Measurements from ENCODE around the gene CAMTA1. TPM values are rescaled to one million over a fixed set of nuclear protein-coding genes. Genes with fewer than 3 reads are reported as not detected.

CAMTA1 gene
- total RNA-seq, 1 donor from 2014 or later = 47.9 TPM

GRCh38 chr1:7671146-7671465 lies 885.9 kb downstream of the CAMTA1 start:
- Histone ChIP-seq H3K27ac (no peak overlapping the region), H3K27me3 (ENCODE audit: low read depth) (peaks cover 6% of the 10 kb centered on the region), H3K4me3 (no peak overlapping the region), H3K36me3 (no peaks in the 10 kb centered on the region), H3K9me3 (no peaks in the 10 kb centered on the region), H3K4me1 (peaks cover 7% of the 10 kb centered on the region)
- intact Hi-C loops (cut with DNase I) = no loop called here
- DNase-seq (no peak), ATAC-seq (no peak)
- TF ChIP-seq, protein P1, sequence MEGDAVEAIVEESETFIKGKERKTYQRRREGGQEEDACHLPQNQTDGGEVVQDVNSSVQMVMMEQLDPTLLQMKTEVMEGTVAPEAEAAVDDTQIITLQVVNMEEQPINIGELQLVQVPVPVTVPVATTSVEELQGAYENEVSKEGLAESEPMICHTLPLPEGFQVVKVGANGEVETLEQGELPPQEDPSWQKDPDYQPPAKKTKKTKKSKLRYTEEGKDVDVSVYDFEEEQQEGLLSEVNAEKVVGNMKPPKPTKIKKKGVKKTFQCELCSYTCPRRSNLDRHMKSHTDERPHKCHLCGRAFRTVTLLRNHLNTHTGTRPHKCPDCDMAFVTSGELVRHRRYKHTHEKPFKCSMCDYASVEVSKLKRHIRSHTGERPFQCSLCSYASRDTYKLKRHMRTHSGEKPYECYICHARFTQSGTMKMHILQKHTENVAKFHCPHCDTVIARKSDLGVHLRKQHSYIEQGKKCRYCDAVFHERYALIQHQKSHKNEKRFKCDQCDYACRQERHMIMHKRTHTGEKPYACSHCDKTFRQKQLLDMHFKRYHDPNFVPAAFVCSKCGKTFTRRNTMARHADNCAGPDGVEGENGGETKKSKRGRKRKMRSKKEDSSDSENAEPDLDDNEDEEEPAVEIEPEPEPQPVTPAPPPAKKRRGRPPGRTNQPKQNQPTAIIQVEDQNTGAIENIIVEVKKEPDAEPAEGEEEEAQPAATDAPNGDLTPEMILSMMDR (IDR thresholded peaks at IDR 0.05) = no peak

GRCh38 chr1:7671676-7672075 lies 886.4 kb downstream of the CAMTA1 start:
- ATAC-seq (no peak), DNase-seq (no peak)
- Histone ChIP-seq H3K9me3 (no peaks in the 10 kb centered on the region), H3K36me3 (no peaks in the 10 kb centered on the region), H3K4me1 (peaks cover 7% of the 10 kb centered on the region), H3K4me3 (no peak overlapping the region), H3K27me3 (ENCODE audit: low read depth) (peaks cover 6% of the 10 kb centered on the region), H3K27ac (no peak overlapping the region)
- TF ChIP-seq, protein P1 (IDR thresholded peaks at IDR 0.05) = no peak
- intact Hi-C loops (cut with DNase I) = no loop called here

GRCh38 chr1:7672864-7673263 lies 887.6 kb downstream of the CAMTA1 start:
- ATAC-seq = no peak
- Histone ChIP-seq H3K27me3 (ENCODE audit: low read depth) (peaks cover 6% of the 10 kb centered on the region), H3K4me1 (peaks cover 7% of the 10 kb centered on the region), H3K9me3 (no peaks in the 10 kb centered on the region), H3K4me3 (no peak overlapping the region), H3K36me3 (no peaks in the 10 kb centered on the region), H3K27ac (no peak overlapping the region)
- intact Hi-C loops (cut with DNase I) = no loop called here
- no peak for DNase-seq
- TF ChIP-seq, protein P1 (IDR thresholded peaks at IDR 0.05) = no peak

DNA sequence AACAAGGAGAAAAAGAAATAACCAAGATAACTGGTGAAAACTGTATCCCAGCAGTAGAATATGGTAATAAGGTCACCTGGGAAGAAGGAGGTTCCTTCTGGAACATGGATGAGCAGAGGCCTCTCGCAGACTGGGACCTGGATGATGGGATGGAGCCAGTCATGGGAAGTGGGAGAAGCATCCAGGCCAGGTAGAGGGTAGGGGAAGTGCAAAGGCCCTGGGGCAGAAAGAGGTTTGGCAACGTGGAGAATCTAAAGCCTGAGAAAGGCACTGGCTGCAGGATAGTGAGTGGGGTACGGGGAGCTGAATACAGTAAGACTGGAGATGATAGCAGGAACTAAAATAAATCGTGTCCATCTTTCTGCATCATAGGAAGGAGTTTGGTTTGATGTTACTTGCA lies 889.7 kb downstream of the CAMTA1 start:
- ATAC-seq (no peak), DNase-seq (no peak)
- Histone ChIP-seq H3K4me3 (no peak overlapping the region), H3K36me3 (no peaks in the 10 kb centered on the region), H3K9me3 (no peaks in the 10 kb centered on the region), H3K27ac (no peak overlapping the region), H3K27me3 (ENCODE audit: low read depth) (peaks cover 3% of the 10 kb centered on the region), H3K4me1 (peaks cover 6% of the 10 kb centered on the region)
- intact Hi-C loops (cut with DNase I) = no loop called here
- TF ChIP-seq, protein P1 (IDR thresholded peaks at IDR 0.05) = no peak

- H3K27me3 ChIP-seq (ENCODE audit: low read depth) = no peaks in the 10 kb centered on the region
- ATAC-seq (no peak), DNase-seq (peak; percentile 37)
- TF ChIP-seq, protein P1 (IDR thresholded peaks at IDR 0.05) = no peak
- no peaks in the 10 kb centered on the region for H3K36me3 ChIP-seq
- no peak overlapping the region for H3K27ac ChIP-seq
- peaks cover 7% of the 10 kb centered on the region for H3K4me1 ChIP-seq
- H3K9me3 ChIP-seq = no peaks in the 10 kb centered on the region
- H3K4me3 ChIP-seq = no peak overlapping the region
- intact Hi-C loops (cut with DNase I) = no loop called here
Measured at GRCh38 chr1:7675431-7676273, 890.4 kb downstream of the CAMTA1 start.

Data from lower lobe of right lung (tissue), 2 donors.